Stimulated activated CD8-positive, alpha-beta memory T cell treated with anti-CD3 and anti-CD28 coated beads, Interleukin-7, amount 100 ng/mL, for 48 hours (primary cell): Measurements from ENCODE around the gene RGS7BP.

ENCODE experiments used
- DNase-seq, 2 donors: peaks; one replicate each; pipeline ENCODE4 v3.0.0-alpha.2; 2020; ENCODE audit warnings: low read depth in 1 of 2; ENCODE audit errors: extremely low read depth in 1 of 2

Gene RGS7BP

GRCh38 chr5:64505769-64506566, at the start of gene RGS7BP:
RGS7BP (plus strand) TSS chr5:64506015; CDS start chr5:64506625, 610 bp downstream.
- DNase-seq = no peak

GRCh38 chr5:64457846-64458245, 48.0 kb upstream of the RGS7BP start:
- DNase-seq = no peak

GRCh38 chr5:64458948-64459347, 46.9 kb upstream of the RGS7BP start:
- no peak for DNase-seq

- no peak for DNase-seq
Observed at GRCh38 chr5:64462391-64462790, 43.4 kb upstream of the RGS7BP start.

GRCh38 chr5:64486163-64486562, 19.7 kb upstream of the RGS7BP start:
- DNase-seq = no peak

- DNase-seq = no peak
Observed at GRCh38 chr5:64487283-64487682, 18.5 kb upstream of the RGS7BP start.

- DNase-seq = no peak
Observed at GRCh38 chr5:64489857-64490256, 16.0 kb upstream of the RGS7BP start.

GRCh38 chr5:64497386-64497785, 8.4 kb upstream of the RGS7BP start:
- no peak for DNase-seq

GRCh38 chr5:64502196-64502595, 3.6 kb upstream of the RGS7BP start:
- no peak for DNase-seq

GRCh38 chr5:64506567-64507263, 900 bp downstream of the RGS7BP start:
- no peak for DNase-seq

- DNase-seq = no peak
Observed at GRCh38 chr5:64507264-64507605, 1.4 kb downstream of the RGS7BP start.

- DNase-seq = no peak
Observed at GRCh38 chr5:64509828-64510227, 4.0 kb downstream of the RGS7BP start.

GRCh38 chr5:64513492-64513891, 7.7 kb downstream of the RGS7BP start:
- no peak for DNase-seq

GRCh38 chr5:64514612-64515011, 8.8 kb downstream of the RGS7BP start:
- DNase-seq = no peak

GRCh38 chr5:64516216-64516615, 10.4 kb downstream of the RGS7BP start:
- DNase-seq = no peak

GRCh38 chr5:64518793-64519192, 13.0 kb downstream of the RGS7BP start:
- DNase-seq = no peak

- no peak for DNase-seq
Observed at GRCh38 chr5:64519263-64519662, 13.4 kb downstream of the RGS7BP start.

GRCh38 chr5:64526734-64527439, 21.1 kb downstream of the RGS7BP start:
- DNase-seq = no peak

GRCh38 chr5:64530076-64530475, 24.3 kb downstream of the RGS7BP start:
- DNase-seq = no peak

GRCh38 chr5:64532212-64532611, 26.4 kb downstream of the RGS7BP start:
- no peak for DNase-seq

GRCh38 chr5:64532657-64533056, 26.8 kb downstream of the RGS7BP start:
- DNase-seq = no peak

- no peak for DNase-seq
Observed at GRCh38 chr5:64534033-64534432, 28.2 kb downstream of the RGS7BP start.
